Dermis blood vessel endothelial cell (primary cell): ENCODE data around the gene MMP2. TPM values are rescaled to one million over a fixed set of nuclear protein-coding genes. Genes with fewer than 3 reads are reported as not detected.
A peak's percentile ranks its signal among the peaks of the same experiment; 100 is the strongest.

Source experiments
- DNase-seq: peaks from one replicate; pipeline ENCODE4 v3.0.0; 2010
- total RNA-seq: library from RNA; depleted of rRNA; stranded (reverse); fragments of >200 nt; gene quantifications from 2 replicates; pipeline ENCODE4 v1.2.3, GENCODE V29; 2014

Gene MMP2
- 16.7 and 20.5 TPM in 2 replicates for total RNA-seq

- peak; percentile 64 for DNase-seq
These were observed at the start of gene MMP2 for GRCh38 chr16:55478827-55479429. Gene MMP2, plus strand, starts transcription at chr16:55479198. Its CDS starts 282 bp downstream, at chr16:55479480.

GRCh38 chr16:55433030-55433429 is 46.0 kb upstream of the MMP2 start:
- no peak for DNase-seq

GRCh38 chr16:55433535-55433934 is 45.5 kb upstream of the MMP2 start:
- no peak for DNase-seq

- no peak for DNase-seq
These were observed 45.0 kb upstream of the MMP2 start for GRCh38 chr16:55434000-55434399.

GRCh38 chr16:55435387-55435786 is 43.6 kb upstream of the MMP2 start:
- no peak for DNase-seq

- DNase-seq, result no peak
These were observed 42.4 kb upstream of the MMP2 start for GRCh38 chr16:55436587-55436986.

- no peak for DNase-seq
These were observed 41.4 kb upstream of the MMP2 start for GRCh38 chr16:55437625-55438024.

- no peak for DNase-seq
These were observed 40.7 kb upstream of the MMP2 start for GRCh38 chr16:55438281-55438680.

GRCh38 chr16:55439101-55439690 is 39.8 kb upstream of the MMP2 start:
- no peak for DNase-seq

GRCh38 chr16:55443434-55444346 is 35.3 kb upstream of the MMP2 start:
- DNase-seq, result no peak

- peak; percentile 21 for DNase-seq
These were observed 34.1 kb upstream of the MMP2 start for GRCh38 chr16:55444754-55445485.

- no peak for DNase-seq
These were observed 31.8 kb upstream of the MMP2 start for GRCh38 chr16:55447231-55447630.

GRCh38 chr16:55452996-55453395 is 26.0 kb upstream of the MMP2 start:
- no peak for DNase-seq

- DNase-seq, result no peak
These were observed 25.1 kb upstream of the MMP2 start for GRCh38 chr16:55453909-55454308.

GRCh38 chr16:55454861-55455260 is 24.1 kb upstream of the MMP2 start:
- no peak for DNase-seq

GRCh38 chr16:55462241-55462640 is 16.8 kb upstream of the MMP2 start:
- DNase-seq, result no peak

GRCh38 chr16:55464375-55464774 is 14.6 kb upstream of the MMP2 start:
- DNase-seq, result no peak

GRCh38 chr16:55465077-55465896 is 13.7 kb upstream of the MMP2 start:
- DNase-seq, result peak; percentile 91

- no peak for DNase-seq
These were observed 12.8 kb upstream of the MMP2 start for GRCh38 chr16:55466209-55466608.

GRCh38 chr16:55467898-55468297 is 11.1 kb upstream of the MMP2 start:
- no peak for DNase-seq

GRCh38 chr16:55468352-55468990 is 10.5 kb upstream of the MMP2 start:
- DNase-seq, result no peak
